Endothelial cell of umbilical vein (primary cell): ENCODE data around the gene CYB5D1. TPM values are rescaled to one million over a fixed set of nuclear protein-coding genes. Genes with fewer than 3 reads are reported as not detected.

Experiments
- BruUV-seq: library from RNA; stranded (reverse); fragments of 400-500 nt; replicated peaks from 2 replicates; lab custom pipeline; 2021; lab: Mats Ljungman, UMichigan
- CTCF ChIA-PET: fragments of 300-600, 350-600 bp; sonication (Branson Sonifier 250); formaldehyde crosslinking; loops from one replicate; lab custom pipeline; 2021; ENCODE audit warnings: antibody characterized with exemption, inconsistent platforms; lab: Charles Lee
- POLR2A ChIA-PET: fragments of 300-600, 350-600 bp; sonication (Branson Sonifier 250); formaldehyde crosslinking; loops from one replicate; lab custom pipeline; 2021; ENCODE audit warnings: antibody characterized with exemption, inconsistent platforms; lab: Charles Lee
- DNase-seq: peaks from one replicate; pipeline ENCODE4 v3.0.0-alpha.2; 2011; ENCODE audit warnings: low read depth, low spot score
- FAIRE-seq: peaks from 2 replicates; lab custom pipeline; 2011; peaks lifted over from hg19 to GRCh38; lab: Jason Lieb, UNC
- H2AFZ ChIP-seq: 2 replicates; pipeline ENCODE4 v1.6.0; 2012; ENCODE audit warnings: low read depth, low read length, control low read depth, inconsistent platforms
- H3K27ac ChIP-seq: 2 replicates; pipeline ENCODE4 v1.5.1; 2011; ENCODE audit warnings: low read depth, mild to moderate bottlenecking, control low read depth, low read length, moderate library complexity; ENCODE audit not compliant: insufficient read depth
- H3K27me3 ChIP-seq, 2 experiments: 2 replicates each; pipeline versions ENCODE4 v1.6.0 to v1.6.1; 2011; ENCODE audit warnings: low read length in 2 of 2, mixed read lengths in 1 of 2; ENCODE audit not compliant: control insufficient read depth in 2 of 2, insufficient read depth in 2 of 2
- H3K36me3 ChIP-seq, 2 experiments: 2 replicates in 1 of 2; 3 replicates in 1 of 2; pipeline ENCODE4 v1.5.1; 2011; ENCODE audit warnings: low read length in 2 of 2, mild to moderate bottlenecking in 1 of 2, moderate library complexity in 1 of 2; ENCODE audit not compliant: control insufficient read depth in 2 of 2, insufficient read depth in 2 of 2; ENCODE audit errors: extremely low read depth in 1 of 2
- H3K4me1 ChIP-seq: 3 replicates; pipeline ENCODE4 v1.5.1; 2011; ENCODE audit warnings: mild to moderate bottlenecking, low read length; ENCODE audit not compliant: control insufficient read depth, insufficient read depth; ENCODE audit errors: extremely low read depth
- H3K4me2 ChIP-seq: 2 replicates; pipeline ENCODE4 v1.6.1; 2011; ENCODE audit warnings: low read length, control low read depth, mixed read lengths; ENCODE audit not compliant: insufficient read depth
- H3K4me3 ChIP-seq, 3 experiments: fragments of 200-600 bp in 1 of 3; sonication (generic), shearing (Covaris generic) in 1 of 3; replicated peaks in 1 of 3; 2 replicates each; pipeline ENCODE4 v1.5.1; 2011 to 2016; ENCODE audit warnings: control low read depth in 3 of 3, low read length in 3 of 3, mild to moderate bottlenecking in 2 of 3, inconsistent platforms in 1 of 3, low read depth in 1 of 3, moderate library complexity in 1 of 3; ENCODE audit not compliant: insufficient read depth in 1 of 3
- H3K79me2 ChIP-seq: 2 replicates; pipeline ENCODE4 v1.6.0; 2012; ENCODE audit warnings: low read length, inconsistent platforms; ENCODE audit not compliant: control insufficient read depth, insufficient read depth
- H3K9ac ChIP-seq: replicated peaks from 2 replicates; pipeline ENCODE3; 2011; ENCODE audit warnings: low read length, control low read depth; ENCODE audit not compliant: insufficient read depth; ENCODE audit errors: extremely low read depth
- H3K9me1 ChIP-seq: replicated peaks from 3 replicates; pipeline ENCODE4 v1.6.0; 2011; ENCODE audit warnings: mild to moderate bottlenecking, low read length; ENCODE audit not compliant: control insufficient read depth, insufficient read depth; ENCODE audit errors: extremely low read depth
- H3K9me3 ChIP-seq: replicated peaks from 2 replicates; pipeline ENCODE4 v1.5.1; 2012; ENCODE audit warnings: low read length, inconsistent platforms; ENCODE audit not compliant: control insufficient read depth, insufficient read depth
- H4K20me1 ChIP-seq: replicated peaks from 2 replicates; pipeline ENCODE3; 2011; ENCODE audit warnings: mild to moderate bottlenecking, low read length; ENCODE audit not compliant: control insufficient read depth, insufficient read depth; ENCODE audit errors: extremely low read depth
- EZH2 ChIP-seq: IDR thresholded peaks from 2 replicates; pipeline ENCODE4 v1.6.1; 2012; ENCODE audit warnings: borderline replicate concordance, low read depth, mild to moderate bottlenecking, moderate library complexity, low read length, inconsistent platforms; ENCODE audit not compliant: severe bottlenecking
- FOS ChIP-seq: IDR thresholded peaks from 2 replicates; pipeline ENCODE4 v1.6.1; 2011; ENCODE audit warnings: mild to moderate bottlenecking, low read length, moderate library complexity, borderline replicate concordance; ENCODE audit not compliant: insufficient read depth
- MYC ChIP-seq: IDR thresholded peaks from one replicate; pipeline ENCODE4 v1.6.1; 2011; ENCODE audit warnings: mild to moderate bottlenecking, low read depth, low read length
- POLR2A ChIP-seq: IDR thresholded peaks from 2 replicates; pipeline ENCODE4 v1.6.1; 2012; ENCODE audit warnings: low read depth, mild to moderate bottlenecking, control low read depth, low read length
- dilution Hi-C: fragments of 300-500 bp; cut with MboI; formaldehyde crosslinking; loops from one replicate; pipeline ENCODE4 v1.15.0; 2019; ENCODE audit warnings: low sequenced_read_pairs; ENCODE audit not compliant: extremely low pct_ligation_motif_present
- intact Hi-C: fragments of 100-400 bp; cut with micrococcal nuclease; formaldehyde crosslinking; loops from one replicate; pipeline ENCODE4 v1.10.0; 2022
- polyA plus RNA-seq, 4 experiments: library from polyadenylated mRNA; depleted of rRNA in 3 of 4; stranded (reverse) in 3 of 4; unstranded in 1 of 4; fragments of >200 nt; gene quantifications; 2 replicates each; pipeline versions ENCODE4 v1.2.1 to v1.2.3, GENCODE V29; 2011 to 2012; ENCODE audit warnings: missing spikeins in 1 of 4
- small RNA-seq: library from RNA; depleted of rRNA; stranded (forward); fragments of <200 nt; gene quantifications from one replicate; pipeline ENCODE3, GENCODE V24; 2012; ENCODE audit warnings: low replicate concordance, low read depth; ENCODE audit not compliant: insufficient read depth, insufficient read length
- total RNA-seq: library from RNA; stranded (reverse); gene quantifications from 2 replicates; pipeline ENCODE4 v1.2.3, GENCODE V29; 2021
- TF ChIP-seq, protein P1 (sequence below), 2 donors: IDR thresholded peaks; 1 replicate in 1 of 2; 2 replicates in 1 of 2; pipeline ENCODE4 v1.5.1; 2011; ENCODE audit warnings: low read length in 2 of 2, mild to moderate bottlenecking in 2 of 2, moderate library complexity in 2 of 2, control low read depth in 1 of 2, inconsistent platforms in 1 of 2, low read depth in 1 of 2; ENCODE audit not compliant: insufficient read depth in 1 of 2; ENCODE audit errors: extremely low read depth in 1 of 2

CYB5D1 gene
- total and polyA plus RNA-seq, 2 donors (not counting 3 experiments of a cell fraction or from before 2014, with no cell fraction given): 9.4 to 18.1 TPM

DNA sequence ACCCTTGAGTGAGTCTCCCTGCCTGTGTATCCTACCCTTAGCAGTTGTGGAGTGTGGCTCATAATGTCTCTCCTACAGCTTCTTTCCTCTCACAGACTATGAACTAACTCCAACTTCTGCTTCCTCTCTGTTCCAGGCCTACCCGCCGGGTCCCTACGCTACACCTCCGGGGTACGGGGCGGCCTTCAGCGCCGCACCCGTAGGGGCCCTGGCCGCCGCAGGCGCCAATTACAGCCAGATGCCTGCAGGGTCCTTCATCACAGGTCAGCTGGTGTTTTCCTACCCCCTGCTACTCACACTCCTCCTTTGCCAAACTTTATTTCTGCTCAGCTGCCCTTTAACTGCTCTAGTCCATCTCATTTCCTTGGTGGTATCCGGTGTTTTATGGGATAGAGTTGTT, 52.9 kb downstream of the CYB5D1 start:
- POLR2A ChIA-PET: no interaction called here
- dilution Hi-C loops (no loop called here), intact Hi-C loops (no loop called here)
- CTCF ChIA-PET: interaction anchor here (0.6 to 3.1 kb wide), 4 partner anchors 72 to 147 kb away, joined by 3 to 21 read pairs (median 6); no protein-coding TSS in a partner anchor
- H3K36me3 ChIP-seq: peaks cover 11 to 61% of the 10 kb centered on the region in 2 experiments
- TF ChIP-seq FOS (no peak), POLR2A (no peak), MYC (no peak)
- H3K4me1 ChIP-seq: peaks cover 5% of the 10 kb centered on the region
- no peaks in the 10 kb centered on the region for H3K27me3 ChIP-seq
- H3K9me1 ChIP-seq: no peaks in the 10 kb centered on the region
- H3K9ac ChIP-seq: no peak overlapping the region
- no peak overlapping the region for H3K27ac ChIP-seq
- H3K79me2 ChIP-seq: no peaks in the 10 kb centered on the region
- DNase-seq (no peak), FAIRE-seq (no peak)
- no TSS peak for BruUV-seq
- H4K20me1 ChIP-seq: no peaks in the 10 kb centered on the region
- no peaks in the 10 kb centered on the region for H3K9me3 ChIP-seq
- H3K4me2 ChIP-seq: no peak overlapping the region
- no peak overlapping the region for H2AFZ ChIP-seq
- no peak overlapping the region for H3K4me3 ChIP-seq

- BruUV-seq: no TSS peak
- ChIA-PET CTCF (interaction anchor here (0.8 to 3.3 kb wide), 8 partner anchors 45 to 146 kb away, joined by 3 to 109 read pairs (median 6); no protein-coding TSS in a partner anchor), POLR2A (no interaction called here)
- no peaks in the 10 kb centered on the region for H4K20me1 ChIP-seq
- no peaks in the 10 kb centered on the region for H3K79me2 ChIP-seq
- H3K36me3 ChIP-seq: peaks cover 11 to 57% of the 10 kb centered on the region in 2 experiments
- TF ChIP-seq FOS (no peak), EZH2 (no peak)
- TF ChIP-seq, protein P1, sequence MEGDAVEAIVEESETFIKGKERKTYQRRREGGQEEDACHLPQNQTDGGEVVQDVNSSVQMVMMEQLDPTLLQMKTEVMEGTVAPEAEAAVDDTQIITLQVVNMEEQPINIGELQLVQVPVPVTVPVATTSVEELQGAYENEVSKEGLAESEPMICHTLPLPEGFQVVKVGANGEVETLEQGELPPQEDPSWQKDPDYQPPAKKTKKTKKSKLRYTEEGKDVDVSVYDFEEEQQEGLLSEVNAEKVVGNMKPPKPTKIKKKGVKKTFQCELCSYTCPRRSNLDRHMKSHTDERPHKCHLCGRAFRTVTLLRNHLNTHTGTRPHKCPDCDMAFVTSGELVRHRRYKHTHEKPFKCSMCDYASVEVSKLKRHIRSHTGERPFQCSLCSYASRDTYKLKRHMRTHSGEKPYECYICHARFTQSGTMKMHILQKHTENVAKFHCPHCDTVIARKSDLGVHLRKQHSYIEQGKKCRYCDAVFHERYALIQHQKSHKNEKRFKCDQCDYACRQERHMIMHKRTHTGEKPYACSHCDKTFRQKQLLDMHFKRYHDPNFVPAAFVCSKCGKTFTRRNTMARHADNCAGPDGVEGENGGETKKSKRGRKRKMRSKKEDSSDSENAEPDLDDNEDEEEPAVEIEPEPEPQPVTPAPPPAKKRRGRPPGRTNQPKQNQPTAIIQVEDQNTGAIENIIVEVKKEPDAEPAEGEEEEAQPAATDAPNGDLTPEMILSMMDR (IDR thresholded peaks at IDR 0.05; ENCODE audit: extremely low read depth in 1 of 2, insufficient read depth in 1 of 2, low read depth in 1 of 2, low read length in 2 of 2): no peak
- no peak overlapping the region for H3K4me2 ChIP-seq
- no peak overlapping the region for H2AFZ ChIP-seq
- H3K27me3 ChIP-seq: no peaks in the 10 kb centered on the region
- dilution Hi-C loops (no loop called here), intact Hi-C loops (no loop called here)
- no peak for FAIRE-seq
- no peak overlapping the region for H3K27ac ChIP-seq
- no peak overlapping the region for H3K4me3 ChIP-seq
- no peak for DNase-seq
- H3K4me1 ChIP-seq: peaks cover 7% of the 10 kb centered on the region
- H3K9me1 ChIP-seq: no peaks in the 10 kb centered on the region
- no peaks in the 10 kb centered on the region for H3K9me3 ChIP-seq
- H3K9ac ChIP-seq: no peak overlapping the region
These were observed 53.3 kb downstream of the CYB5D1 start for GRCh38 chr17:7911116-7911515.

Small RNAs within 50 kb of the gene (small RNA-seq; reads per million reads assigned to genes)
- 0.88 reads per million for gene SCARNA21

Other genes starting within 250 kb of the CYB5D1 start
- 33.1 and 40.1 TPM in 2 replicates for gene FXR2, start 243.1 kb upstream of the CYB5D1 start, total RNA-seq
- 48.9 and 59.9 TPM in 2 replicates for gene FXR2, start 243.1 kb upstream of the CYB5D1 start, polyA plus RNA-seq
- gene SAT2, start 230.2 kb upstream of the CYB5D1 start, total RNA-seq: 51.8 and 52.5 TPM in 2 replicates
- 27.9 and 38.0 TPM in 2 replicates for gene SAT2, start 230.2 kb upstream of the CYB5D1 start, polyA plus RNA-seq
- not detected in 2 replicates for gene SHBG, start 227.9 kb upstream of the CYB5D1 start, total RNA-seq
- 0.32 and 0.51 TPM in 2 replicates for gene SHBG, start 227.9 kb upstream of the CYB5D1 start, polyA plus RNA-seq
- gene ATP1B2, start 207.1 kb upstream of the CYB5D1 start, total RNA-seq: not detected in 2 replicates
- gene ATP1B2, start 207.1 kb upstream of the CYB5D1 start, polyA plus RNA-seq: 0.06 TPM in 1 of 2 replicates, not detected in the other
- 128 and 138 TPM in 2 replicates for gene TP53, start 170.5 kb upstream of the CYB5D1 start, total RNA-seq
- gene TP53, start 170.5 kb upstream of the CYB5D1 start, polyA plus RNA-seq: 82.1 and 85.5 TPM in 2 replicates
- 23.7 and 28.0 TPM in 2 replicates for gene WRAP53, start 169.5 kb upstream of the CYB5D1 start, total RNA-seq
- gene WRAP53, start 169.5 kb upstream of the CYB5D1 start, polyA plus RNA-seq: 17.9 and 21.8 TPM in 2 replicates
- 1.1 and 1.4 TPM in 2 replicates for gene EFNB3, start 152.8 kb upstream of the CYB5D1 start, total RNA-seq
- 2.9 and 3.1 TPM in 2 replicates for gene EFNB3, start 152.8 kb upstream of the CYB5D1 start, polyA plus RNA-seq
- gene DNAH2, start 140.3 kb upstream of the CYB5D1 start, total RNA-seq: 0.11 TPM in 1 of 2 replicates, not detected in the other
- 0.06 and 0.10 TPM in 2 replicates for gene DNAH2, start 140.3 kb upstream of the CYB5D1 start, polyA plus RNA-seq
- 17.8 and 19.2 TPM in 2 replicates for gene KDM6B, start 23.8 kb upstream of the CYB5D1 start, total RNA-seq
- gene KDM6B, start 23.8 kb upstream of the CYB5D1 start, polyA plus RNA-seq: 1.8 and 2.0 TPM in 2 replicates
- 39.2 and 53.4 TPM in 2 replicates for gene TMEM88, start 2.9 kb upstream of the CYB5D1 start, total RNA-seq
- gene TMEM88, start 2.9 kb upstream of the CYB5D1 start, polyA plus RNA-seq: 165 and 185 TPM in 2 replicates
- 119 TPM in 2 replicates for gene NAA38, start 444 bp upstream of the CYB5D1 start, total RNA-seq
- gene NAA38, start 444 bp upstream of the CYB5D1 start, polyA plus RNA-seq: 267 and 363 TPM in 2 replicates
- 185 and 189 TPM in 2 replicates for gene CHD3, start 30.8 kb downstream of the CYB5D1 start, total RNA-seq
- gene CHD3, start 30.8 kb downstream of the CYB5D1 start, polyA plus RNA-seq: 102 and 108 TPM in 2 replicates
- gene RNF227, start 58.3 kb downstream of the CYB5D1 start, total RNA-seq: 0.58 TPM in 2 replicates
- gene RNF227, start 58.3 kb downstream of the CYB5D1 start, polyA plus RNA-seq: 0.76 TPM in 2 replicates
- gene KCNAB3, start 71.9 kb downstream of the CYB5D1 start, total RNA-seq: 2.4 and 4.2 TPM in 2 replicates
- gene KCNAB3, start 71.9 kb downstream of the CYB5D1 start, polyA plus RNA-seq: 1.3 and 2.1 TPM in 2 replicates
- gene TRAPPC1, start 73.9 kb downstream of the CYB5D1 start, total RNA-seq: 139 and 146 TPM in 2 replicates
- gene TRAPPC1, start 73.9 kb downstream of the CYB5D1 start, polyA plus RNA-seq: 250 and 272 TPM in 2 replicates
- 45.0 and 47.2 TPM in 2 replicates for gene CNTROB, start 74.2 kb downstream of the CYB5D1 start, total RNA-seq
- gene CNTROB, start 74.2 kb downstream of the CYB5D1 start, polyA plus RNA-seq: 24.9 and 27.8 TPM in 2 replicates
- gene GUCY2D, start 144.6 kb downstream of the CYB5D1 start, total RNA-seq: not detected in 2 replicates
- not detected in 2 replicates for gene GUCY2D, start 144.6 kb downstream of the CYB5D1 start, polyA plus RNA-seq
- gene ALOX15B, start 181.1 kb downstream of the CYB5D1 start, total RNA-seq: not detected in 2 replicates
- gene ALOX15B, start 181.1 kb downstream of the CYB5D1 start, polyA plus RNA-seq: not detected in 2 replicates
- not detected in 2 replicates for gene ALOX12B, start 229.7 kb downstream of the CYB5D1 start, total RNA-seq
- gene ALOX12B, start 229.7 kb downstream of the CYB5D1 start, polyA plus RNA-seq: not detected in 2 replicates